Stimulated activated CD4-positive, alpha-beta T cell treated with anti-CD3 and anti-CD28 coated beads, Interleukin-15, amount 100 ng/mL, for 24 hours (primary cell): Measurements from ENCODE around the gene CAPN1.
"Not testable (repeated sequence)": the region's sequence is repeated elsewhere in the genome, so short reads cannot be mapped to it uniquely, and the experiment has no call there.

Experiments
- DNase-seq: peaks from one replicate; pipeline ENCODE4 v3.0.0-alpha.2; 2020

The CAPN1 gene

DNA sequence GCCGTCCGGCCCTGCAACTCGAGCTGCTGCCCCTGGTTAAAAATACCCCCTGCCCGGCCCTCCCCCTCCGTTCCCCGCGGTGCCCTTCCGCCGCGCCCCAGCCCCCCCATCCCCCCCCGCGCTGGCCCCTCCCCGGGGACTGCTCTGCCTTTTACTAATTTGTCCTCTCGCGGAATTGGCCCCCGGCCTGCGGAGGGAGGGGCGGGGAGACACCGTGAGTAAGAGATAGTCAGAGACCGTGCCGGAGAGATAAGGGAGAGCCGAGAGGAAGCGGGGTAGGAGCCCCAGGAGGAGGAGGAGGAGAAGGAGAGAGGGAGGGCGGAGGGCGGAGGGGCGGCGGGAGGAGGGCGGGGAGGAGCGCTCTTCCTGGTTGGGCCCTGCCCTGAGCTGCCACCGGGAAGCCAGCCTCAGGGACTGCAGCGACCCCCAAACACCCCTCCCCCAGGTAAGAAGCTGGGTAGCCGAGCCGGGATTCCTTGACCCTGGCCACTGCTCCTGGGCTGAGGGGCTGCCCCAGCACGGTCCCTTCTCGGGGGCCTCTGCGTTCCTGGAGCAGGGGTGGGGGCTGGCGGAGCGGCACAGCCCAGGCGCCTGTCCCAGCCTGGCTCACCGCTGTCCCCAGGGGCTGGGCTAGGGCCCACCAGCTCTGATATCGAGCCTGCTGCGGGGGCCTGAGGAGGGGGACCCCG, at the start of gene CAPN1:
CAPN1 (plus strand) TSS at position 360 of the 689 bp plus-strand sequence. CDS start 774 bp downstream, outside the sequence.
- DNase-seq, result peak; percentile 90

GRCh38 chr11:65132238-65132987, 49.3 kb upstream of the CAPN1 start:
- DNase-seq, result no peak

DNA sequence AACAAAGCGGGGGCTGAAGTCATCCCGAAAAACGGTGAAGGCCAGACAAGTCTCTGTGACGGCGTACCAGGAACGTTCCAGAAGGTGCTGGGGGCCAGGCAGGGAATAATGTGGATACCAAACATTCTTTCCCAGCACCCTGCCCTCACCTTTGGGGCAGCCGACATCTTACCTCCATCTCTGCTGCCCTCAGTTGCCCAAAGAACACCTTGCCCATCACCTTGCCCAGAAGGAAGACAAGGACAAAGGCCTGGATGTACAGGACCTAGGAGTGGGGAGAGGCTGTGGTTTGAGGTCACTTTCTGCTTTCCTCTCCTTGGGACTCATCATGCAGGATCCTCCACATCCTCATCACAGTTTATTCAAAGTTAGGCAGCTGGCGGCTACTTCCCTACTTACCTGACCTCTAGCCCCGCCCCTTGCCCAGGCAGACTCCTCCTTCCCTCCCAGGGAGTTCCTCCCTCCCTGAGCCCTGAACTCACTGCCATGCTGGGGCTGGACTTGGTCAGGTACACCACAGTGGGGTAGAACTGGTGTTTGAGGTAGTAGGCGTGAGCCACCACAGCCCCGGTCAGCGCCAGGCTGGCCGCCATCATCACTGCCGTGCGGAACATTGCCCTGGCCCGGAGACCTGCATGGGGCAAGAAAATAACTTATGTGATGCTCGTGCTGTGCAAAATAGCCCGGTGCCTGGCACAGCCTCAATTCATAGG, 48.6 kb upstream of the CAPN1 start:
- DNase-seq, result peak; percentile 84

- no peak for DNase-seq
Measured at GRCh38 chr11:65133724-65134123, 48.0 kb upstream of the CAPN1 start.

DNA sequence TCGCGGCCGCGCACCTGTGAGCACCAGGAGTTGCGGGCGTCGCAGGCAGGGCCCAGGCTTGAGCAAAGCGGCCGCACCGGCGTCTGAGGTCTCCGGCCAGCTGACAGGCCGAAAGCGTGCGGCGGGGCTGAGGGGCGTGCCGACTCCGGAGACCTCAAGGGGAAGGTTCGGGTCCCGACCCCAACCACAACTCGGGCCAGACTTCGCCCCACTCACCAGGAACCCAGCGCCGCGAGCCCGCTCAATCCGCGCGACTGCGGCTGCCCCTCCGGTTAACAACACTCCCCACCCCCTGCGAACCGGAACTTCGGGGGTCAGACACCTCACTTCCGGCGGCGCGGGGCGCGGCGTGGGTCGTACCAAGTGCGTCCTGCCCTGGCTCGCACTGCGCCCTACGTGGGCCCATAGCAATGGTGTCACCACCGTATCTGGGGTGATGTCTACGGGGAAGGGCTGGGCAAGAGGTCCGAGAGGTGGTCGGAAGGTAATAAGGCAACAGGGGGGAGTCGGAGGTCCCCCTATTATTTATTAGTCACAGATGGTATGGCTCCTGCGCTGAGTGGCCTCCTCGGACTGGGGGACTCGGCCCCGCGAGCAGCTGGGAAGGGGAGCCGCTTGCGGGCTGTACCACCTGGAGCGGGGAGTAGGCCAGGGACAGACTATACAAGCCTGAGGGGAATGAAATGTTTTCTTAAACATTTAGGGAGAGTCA, 47.3 kb upstream of the CAPN1 start, which contains the start of gene SYVN1:
SYVN1 (minus strand) TSS at position 280 of the 712 bp plus-strand sequence. CDS start 918 bp downstream, outside the sequence.
- peak; percentile 95 for DNase-seq

GRCh38 chr11:65134952-65135632, 46.6 kb upstream of the CAPN1 start:
- peak; percentile 87 for DNase-seq

DNA sequence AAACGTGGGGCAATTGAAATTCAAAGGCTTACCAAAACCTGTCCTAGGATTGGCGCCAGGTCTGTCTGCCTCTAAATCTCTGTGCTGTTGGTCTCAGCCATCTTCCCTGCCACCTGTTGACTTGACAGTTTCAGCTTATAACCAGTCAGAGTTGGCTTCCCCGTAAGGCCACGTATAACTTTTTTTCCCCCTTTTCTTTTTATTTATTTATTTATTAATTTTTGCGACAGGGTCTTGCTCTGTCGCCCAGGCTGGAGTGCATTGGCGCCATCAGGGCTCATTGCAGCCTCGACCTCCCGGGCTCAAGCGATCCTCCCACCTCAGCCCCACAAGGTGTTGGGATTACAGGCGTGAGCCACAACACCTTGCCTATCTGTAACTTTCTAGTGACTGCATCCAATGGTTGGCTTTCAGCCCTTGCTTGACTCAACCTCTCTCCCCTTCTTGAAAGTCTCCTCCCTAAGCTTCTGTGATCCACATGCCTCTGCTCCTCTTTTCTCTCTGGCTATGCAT, 46.0 kb upstream of the CAPN1 start:
- peak; percentile 19 for DNase-seq

- DNase-seq, result no peak
Measured at GRCh38 chr11:65136515-65137096, 45.1 kb upstream of the CAPN1 start.

DNA sequence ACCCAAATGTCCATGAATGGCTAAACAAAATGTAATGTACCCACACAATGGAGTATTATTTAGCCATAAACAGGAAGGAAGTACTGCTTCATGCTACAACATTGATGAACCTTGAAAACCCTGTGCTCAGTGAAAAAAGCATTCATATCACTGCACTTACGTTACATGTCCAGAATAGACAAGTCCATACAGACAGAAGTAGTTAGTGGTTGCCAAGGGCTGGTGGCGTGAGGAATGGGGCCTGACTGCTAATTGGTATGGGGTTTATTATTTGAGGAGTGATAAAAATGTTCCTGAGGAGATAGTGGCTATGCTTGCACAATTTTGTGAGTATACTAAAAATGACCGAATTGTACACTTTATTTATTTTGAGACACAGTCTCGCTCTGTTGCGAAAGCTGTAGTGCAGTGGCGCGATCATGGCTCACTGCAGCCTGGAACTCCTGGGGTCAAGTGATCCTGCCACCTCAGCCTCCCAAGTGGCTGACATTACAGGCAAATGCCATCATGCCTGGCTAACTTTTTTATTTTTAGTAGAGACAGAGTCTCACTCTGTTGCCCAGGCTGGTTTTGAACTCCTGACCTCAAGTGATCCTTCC, 39.7 kb upstream of the CAPN1 start:
- DNase-seq, result no peak

GRCh38 chr11:65147352-65148075, 34.2 kb upstream of the CAPN1 start:
- no peak for DNase-seq

DNA sequence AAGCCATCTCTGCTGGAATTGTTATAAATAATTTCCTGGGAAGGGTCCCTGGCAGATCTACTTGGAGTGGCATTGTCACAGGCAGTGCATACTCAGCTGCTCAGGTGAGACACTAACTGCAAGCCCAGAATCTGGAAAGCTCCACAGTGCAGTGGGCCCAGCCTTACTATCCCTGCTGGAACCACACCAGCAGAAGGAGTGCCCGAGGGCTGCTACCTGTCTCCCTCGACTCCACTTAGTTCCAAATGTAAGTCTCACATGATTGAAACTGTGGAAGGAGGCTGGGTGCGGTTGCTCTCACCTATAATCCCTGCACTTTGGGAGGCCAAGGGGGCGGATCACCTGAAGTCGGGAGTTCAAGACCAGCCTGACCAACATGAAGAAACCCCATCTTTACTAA, 33.1 kb upstream of the CAPN1 start:
- no peak for DNase-seq

DNA sequence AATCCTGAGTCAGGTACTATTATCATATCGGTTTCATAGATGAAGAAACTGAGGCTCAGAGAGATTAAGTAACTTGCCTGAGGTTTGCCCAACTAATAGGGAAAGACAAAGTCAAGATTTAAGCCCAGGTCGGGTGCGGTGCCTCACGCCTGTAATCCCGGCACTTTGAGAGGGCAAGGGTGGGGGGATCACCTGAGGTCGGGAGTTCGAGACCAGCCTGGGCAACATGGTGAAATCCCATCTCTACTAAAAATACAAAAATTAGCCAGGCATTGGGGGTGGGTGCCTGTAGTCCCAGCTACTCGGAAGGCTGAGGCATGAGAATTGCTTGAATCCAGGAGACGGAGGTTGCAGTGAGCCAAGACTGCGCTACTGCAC, 31.6 kb upstream of the CAPN1 start:
- DNase-seq, result not testable (repeated sequence)

DNA sequence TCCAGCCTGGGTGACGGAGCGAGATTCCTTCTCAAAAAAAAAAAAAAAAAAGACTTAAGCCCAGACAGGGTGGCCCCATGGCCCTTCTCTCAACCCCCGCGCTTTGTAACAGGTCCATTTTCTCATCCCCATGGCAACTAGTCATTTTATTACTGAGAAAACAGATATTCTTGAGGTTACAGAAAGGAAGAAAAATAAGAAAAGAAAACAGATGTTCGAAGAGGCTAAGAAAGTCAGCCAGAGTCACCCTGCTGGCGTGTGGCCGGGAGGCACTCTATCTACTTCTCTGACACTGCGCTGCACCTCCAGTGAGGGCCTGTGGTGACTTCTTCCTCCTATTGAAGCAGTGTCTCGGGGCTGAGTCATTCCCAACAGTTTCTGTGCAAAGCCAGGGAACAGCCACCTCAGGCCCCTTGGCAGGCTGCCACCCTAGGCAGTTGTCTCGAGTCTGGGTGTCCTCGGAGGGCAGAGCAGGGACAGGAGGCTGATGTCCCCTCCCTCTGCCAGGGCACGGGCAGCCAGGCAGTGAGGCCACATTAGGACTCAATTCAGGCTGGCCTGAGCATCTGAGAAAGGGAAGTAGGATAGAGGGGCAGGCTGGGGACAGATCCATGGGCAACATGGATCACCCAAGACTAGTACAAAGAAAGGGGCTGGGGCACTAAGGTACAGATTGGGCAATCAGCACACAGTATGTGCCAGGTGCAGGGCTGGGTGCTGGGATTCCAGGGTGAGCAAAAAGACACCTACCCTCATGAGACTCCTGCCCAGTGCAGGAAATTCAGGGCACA, 31.0 kb upstream of the CAPN1 start:
- peak; percentile 53 for DNase-seq

DNA sequence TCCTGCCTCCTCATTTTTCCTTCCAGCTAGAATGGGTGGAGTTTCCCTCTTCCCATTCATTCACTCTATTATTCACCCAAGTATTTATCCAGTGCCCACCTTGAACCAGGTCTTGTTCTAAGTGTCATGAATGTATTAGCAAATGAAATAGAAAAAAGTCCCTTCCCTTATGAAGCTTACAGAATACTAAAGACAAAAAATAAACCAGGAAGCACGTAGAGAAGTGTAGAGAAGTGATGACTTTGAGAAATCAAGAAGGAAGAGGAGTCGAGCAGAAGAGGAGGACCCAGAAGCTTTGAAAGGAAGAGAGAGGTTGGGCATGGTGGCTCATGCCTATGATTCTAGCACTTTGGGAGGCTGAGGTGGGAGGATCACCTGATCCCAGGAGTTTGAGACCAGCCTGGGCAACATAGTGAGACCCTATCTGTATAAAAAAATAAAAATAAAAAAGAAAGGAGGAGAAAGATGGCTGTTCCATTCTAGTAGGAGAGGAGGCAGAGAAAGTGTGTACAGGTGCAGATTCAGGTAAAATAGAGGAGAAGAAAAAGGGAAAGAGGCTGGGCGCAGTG, 30.3 kb upstream of the CAPN1 start:
- no peak for DNase-seq

GRCh38 chr11:65152122-65152521, 29.6 kb upstream of the CAPN1 start:
- DNase-seq, result no peak

DNA sequence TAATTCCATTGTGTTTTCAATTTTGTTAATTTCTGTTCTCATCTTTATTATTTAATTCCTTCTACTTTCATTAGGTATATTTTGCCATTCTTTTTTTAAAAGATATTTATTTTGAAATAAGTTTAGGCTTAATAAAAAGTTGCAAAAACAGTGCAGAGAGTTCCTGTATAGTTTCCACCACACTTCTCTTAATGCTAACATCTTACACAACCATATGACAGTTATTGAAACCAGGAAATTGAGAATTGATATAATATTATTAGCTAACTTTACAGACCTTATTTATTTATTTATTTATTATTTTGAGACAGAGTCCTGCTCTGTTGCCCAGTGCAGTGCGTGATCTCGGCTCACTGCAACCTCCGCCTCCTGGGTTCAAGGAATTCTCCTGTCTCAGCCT, 25.5 kb upstream of the CAPN1 start:
- no peak for DNase-seq

DNA sequence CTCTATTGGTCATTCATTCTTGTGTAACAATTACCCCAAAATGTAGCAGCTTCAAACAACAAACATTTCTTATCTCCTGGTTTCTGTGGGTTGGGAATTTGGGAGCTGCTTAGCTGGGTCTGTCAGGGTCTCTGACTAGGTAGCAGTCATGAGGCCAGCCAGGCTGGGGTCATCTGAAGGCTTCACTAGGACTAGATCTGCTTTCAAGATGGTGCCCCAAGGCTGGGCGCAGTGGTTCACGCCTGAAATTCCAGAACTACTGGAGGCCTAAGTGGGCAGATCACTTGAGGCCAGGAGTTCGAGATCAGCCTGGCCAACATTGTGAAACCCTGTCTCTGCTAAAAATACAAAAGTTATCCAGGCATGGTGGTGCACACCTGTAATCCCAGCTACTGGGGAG, 24.8 kb upstream of the CAPN1 start:
- no peak for DNase-seq

GRCh38 chr11:65157336-65157735, 24.4 kb upstream of the CAPN1 start:
- DNase-seq, result no peak

- DNase-seq, result no peak
Measured at GRCh38 chr11:65159012-65159411, 22.7 kb upstream of the CAPN1 start.
